Measurements from ENCODE around the gene MAGI2. TPM values are rescaled to one million over a fixed set of nuclear protein-coding genes. Genes with fewer than 3 reads are reported as not detected.
A peak's percentile ranks its signal among the peaks of the same experiment; 100 is the strongest.

Gene MAGI2
- total and polyA plus RNA-seq, 2 of the 13 experiments (the other 11 are each of a cell fraction or from before 2014, with no cell fraction given), result 1.5 to 3.8 TPM

DNA sequence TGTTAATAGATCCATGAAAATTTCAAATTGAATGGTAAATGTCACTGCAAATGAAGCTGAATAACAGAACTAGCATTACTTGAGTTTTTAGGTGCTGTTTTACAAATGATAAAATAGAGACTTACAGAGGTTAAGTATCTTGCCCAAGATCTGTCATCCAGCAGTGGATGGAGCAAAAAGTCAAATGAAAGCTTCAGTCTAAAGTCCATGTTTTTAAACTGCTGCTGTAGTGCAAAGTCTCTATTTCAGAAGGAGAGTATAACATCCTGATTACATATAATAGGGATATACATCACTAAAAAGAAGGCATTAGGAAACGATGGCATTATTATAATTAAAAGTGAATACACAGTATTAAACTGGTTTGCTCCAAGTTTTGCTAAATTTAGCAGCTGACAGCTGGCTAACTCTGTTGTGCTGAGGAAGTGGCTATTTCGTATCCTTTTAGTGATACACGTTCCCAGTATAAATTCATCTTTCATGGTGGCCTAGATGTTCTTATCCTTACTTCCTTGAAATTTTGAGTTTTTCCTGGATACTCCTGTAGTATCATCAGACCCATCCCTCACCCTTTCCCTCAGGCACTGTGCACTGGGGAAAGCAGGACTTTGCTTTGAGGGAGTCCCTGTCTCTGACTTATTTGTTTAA is 603.2 kb downstream of the MAGI2 start:
- no peak overlapping the region for H2AFZ ChIP-seq (ENCODE audit: low read length)
- H3K4me1 ChIP-seq (ENCODE audit: insufficient read depth, low read length), result peaks cover 11% of the 10 kb centered on the region
- no peaks in the 10 kb centered on the region for H4K20me1 ChIP-seq (ENCODE audit: insufficient read depth, low read length)
- DNase-seq (ENCODE audit: low spot score), result peak; percentile 3
- no peaks in the 10 kb centered on the region for H3K27me3 ChIP-seq (ENCODE audit: control insufficient read depth in 1 of 2, insufficient read depth in 2 of 2, low read length in 2 of 2)
- H3K4me2 ChIP-seq (ENCODE audit: low read depth, low read length), result no peak overlapping the region
- CTCF ChIA-PET (ENCODE audit: low intra/inter-chr PET ratio, low total read pairs), result no interaction called here
- ATAC-seq, result peak; percentile 51; the same call in 1 of the 3 replicates
- intact Hi-C loops (cut with micrococcal nuclease; ENCODE audit: unreplicated experiment) (no loop called here), in situ Hi-C loops (cut with HindIII; ENCODE audit: extremely low pct_ligation_motif_present, low pct_unique_long_range_greater_than_20kb) (no loop called here)
- H3K4me3 ChIP-seq (replicated peaks in 1 of 3; ENCODE audit: insufficient read depth in 1 of 3, low read depth in 2 of 3, low read length in 3 of 3), result no peak overlapping the region
- TF ChIP-seq HNF4A (CRISPR knock-in tag; IDR thresholded peaks at IDR 0.05), result peak; percentile 61
- 0 out of 2 replicates have a peak, but pooled peaks have one; percentile 23 for TF ChIP-seq HNF4G (IDR thresholded peaks at IDR 0.05; ENCODE audit: borderline replicate concordance, low read depth, low read length)
- no peak for TF ChIP-seq HNF4G (CRISPR knock-in tag; IDR thresholded peaks at IDR 0.05; ENCODE audit: borderline replicate concordance, low read depth)
- TF ChIP-seq, protein P1, sequence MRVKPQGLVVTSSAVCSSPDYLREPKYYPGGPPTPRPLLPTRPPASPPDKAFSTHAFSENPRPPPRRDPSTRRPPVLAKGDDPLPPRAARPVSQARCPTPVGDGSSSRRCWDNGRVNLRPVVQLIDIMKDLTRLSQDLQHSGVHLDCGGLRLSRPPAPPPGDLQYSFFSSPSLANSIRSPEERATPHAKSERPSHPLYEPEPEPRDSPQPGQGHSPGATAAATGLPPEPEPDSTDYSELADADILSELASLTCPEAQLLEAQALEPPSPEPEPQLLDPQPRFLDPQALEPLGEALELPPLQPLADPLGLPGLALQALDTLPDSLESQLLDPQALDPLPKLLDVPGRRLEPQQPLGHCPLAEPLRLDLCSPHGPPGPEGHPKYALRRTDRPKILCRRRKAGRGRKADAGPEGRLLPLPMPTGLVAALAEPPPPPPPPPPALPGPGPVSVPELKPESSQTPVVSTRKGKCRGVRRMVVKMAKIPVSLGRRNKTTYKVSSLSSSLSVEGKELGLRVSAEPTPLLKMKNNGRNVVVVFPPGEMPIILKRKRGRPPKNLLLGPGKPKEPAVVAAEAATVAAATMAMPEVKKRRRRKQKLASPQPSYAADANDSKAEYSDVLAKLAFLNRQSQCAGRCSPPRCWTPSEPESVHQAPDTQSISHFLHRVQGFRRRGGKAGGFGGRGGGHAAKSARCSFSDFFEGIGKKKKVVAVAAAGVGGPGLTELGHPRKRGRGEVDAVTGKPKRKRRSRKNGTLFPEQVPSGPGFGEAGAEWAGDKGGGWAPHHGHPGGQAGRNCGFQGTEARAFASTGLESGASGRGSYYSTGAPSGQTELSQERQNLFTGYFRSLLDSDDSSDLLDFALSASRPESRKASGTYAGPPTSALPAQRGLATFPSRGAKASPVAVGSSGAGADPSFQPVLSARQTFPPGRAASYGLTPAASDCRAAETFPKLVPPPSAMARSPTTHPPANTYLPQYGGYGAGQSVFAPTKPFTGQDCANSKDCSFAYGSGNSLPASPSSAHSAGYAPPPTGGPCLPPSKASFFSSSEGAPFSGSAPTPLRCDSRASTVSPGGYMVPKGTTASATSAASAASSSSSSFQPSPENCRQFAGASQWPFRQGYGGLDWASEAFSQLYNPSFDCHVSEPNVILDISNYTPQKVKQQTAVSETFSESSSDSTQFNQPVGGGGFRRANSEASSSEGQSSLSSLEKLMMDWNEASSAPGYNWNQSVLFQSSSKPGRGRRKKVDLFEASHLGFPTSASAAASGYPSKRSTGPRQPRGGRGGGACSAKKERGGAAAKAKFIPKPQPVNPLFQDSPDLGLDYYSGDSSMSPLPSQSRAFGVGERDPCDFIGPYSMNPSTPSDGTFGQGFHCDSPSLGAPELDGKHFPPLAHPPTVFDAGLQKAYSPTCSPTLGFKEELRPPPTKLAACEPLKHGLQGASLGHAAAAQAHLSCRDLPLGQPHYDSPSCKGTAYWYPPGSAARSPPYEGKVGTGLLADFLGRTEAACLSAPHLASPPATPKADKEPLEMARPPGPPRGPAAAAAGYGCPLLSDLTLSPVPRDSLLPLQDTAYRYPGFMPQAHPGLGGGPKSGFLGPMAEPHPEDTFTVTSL (CRISPR knock-in tag; IDR thresholded peaks at IDR 0.05; ENCODE audit: borderline replicate concordance), result peak; percentile 40; the same call in 1 of the 2 replicates
- TF ChIP-seq ZNF564 (CRISPR knock-in tag; IDR thresholded peaks at IDR 0.05), result no peak
- no peak for TF ChIP-seq ZNF24 (IDR thresholded peaks at IDR 0.05)
- TF ChIP-seq NCOR1 (IDR thresholded peaks at IDR 0.05; ENCODE audit: borderline replicate concordance, low read length), result peak; percentile 31; the same call in 1 of the 2 replicates
- no peak for TF ChIP-seq ZFP41 (CRISPR knock-in tag; IDR thresholded peaks at IDR 0.05; ENCODE audit: borderline replicate concordance)
- TF ChIP-seq GTF2F1 (IDR thresholded peaks at IDR 0.05; ENCODE audit: low read length), result no peak
- no peak overlapping the region for H3K27ac ChIP-seq (ENCODE audit: extremely low read length, insufficient read depth, low read length)
- H3K9ac ChIP-seq (ENCODE audit: insufficient read depth, low read depth, low read length), result no peak overlapping the region
- H3K79me2 ChIP-seq (ENCODE audit: insufficient read depth, low read length), result no peaks in the 10 kb centered on the region
- no peaks in the 10 kb centered on the region for H3K36me3 ChIP-seq (replicated peaks in 1 of 2; ENCODE audit: control insufficient read depth in 1 of 2, insufficient read depth in 2 of 2, low read length in 2 of 2)
- WGBS (ENCODE audit: low lambda C conversion rate), result 29% methylated on average over 3 of the region's 3 CpGs
- no peak for FAIRE-seq
- BruUV-seq (replicated peaks), result no TSS peak
- H3K9me3 ChIP-seq (ENCODE audit: low read length), result no peaks in the 10 kb centered on the region
- POLR2A ChIA-PET, result no interaction called here
